Stimulated activated CD4-positive, alpha-beta T cell treated with anti-CD3 and anti-CD28 coated beads, Interleukin-1b, Interleukin-23, amount 100 ng/mL, for 48 hours (primary cell): ENCODE measurements around the gene NAA38.

ENCODE experiments used
- DNase-seq: peaks from one replicate; pipeline ENCODE4 v3.0.0-alpha.2; 2020

NAA38 gene

GRCh38 chr17:7839190-7839875, 18.0 kb downstream of the NAA38 start:
- DNase-seq, result no peak

GRCh38 chr17:7838090-7839075, 19.0 kb downstream of the NAA38 start:
- no peak for DNase-seq

- DNase-seq, result no peak
Measured at GRCh38 chr17:7837408-7838088, 19.8 kb downstream of the NAA38 start.

- DNase-seq, result peak; percentile 81
Measured at GRCh38 chr17:7836596-7837407, 20.6 kb downstream of the NAA38 start.

- DNase-seq, result peak; percentile 56
Measured at GRCh38 chr17:7835814-7836595, 21.4 kb downstream of the NAA38 start.

GRCh38 chr17:7834957-7835813, 22.2 kb downstream of the NAA38 start:
- DNase-seq, result peak; percentile 93

GRCh38 chr17:7834542-7834956, 22.8 kb downstream of the NAA38 start:
- no peak for DNase-seq

- DNase-seq, result peak; percentile 85
Measured at GRCh38 chr17:7833795-7834541, 23.4 kb downstream of the NAA38 start, which contains the start of gene KDM6B. Gene KDM6B, plus strand, starts transcription at chr17:7834217. Its CDS starts 11,338 bp downstream, at chr17:7845555.

GRCh38 chr17:7833011-7833794, 24.2 kb downstream of the NAA38 start:
- no peak for DNase-seq

- no peak for DNase-seq
Measured at GRCh38 chr17:7832431-7832830, 24.9 kb downstream of the NAA38 start.

GRCh38 chr17:7831233-7831632, 26.1 kb downstream of the NAA38 start:
- no peak for DNase-seq

GRCh38 chr17:7830616-7831015, 26.7 kb downstream of the NAA38 start:
- no peak for DNase-seq

- DNase-seq, result no peak
Measured at GRCh38 chr17:7825206-7825990, 32.0 kb downstream of the NAA38 start.

GRCh38 chr17:7824021-7824924, 33.1 kb downstream of the NAA38 start:
- DNase-seq, result no peak

- DNase-seq, result no peak
Measured at GRCh38 chr17:7823581-7824001, 33.8 kb downstream of the NAA38 start.

GRCh38 chr17:7822126-7822525, 35.2 kb downstream of the NAA38 start:
- DNase-seq, result no peak

GRCh38 chr17:7820231-7820630, 37.1 kb downstream of the NAA38 start:
- no peak for DNase-seq
